ENCODE data around the gene DUSP6. TPM values are rescaled to one million over a fixed set of nuclear protein-coding genes. Genes with fewer than 3 reads are reported as not detected.

Gene DUSP6
- total RNA-seq, 1 donor from 2014 or later, result 80.1 TPM

DNA sequence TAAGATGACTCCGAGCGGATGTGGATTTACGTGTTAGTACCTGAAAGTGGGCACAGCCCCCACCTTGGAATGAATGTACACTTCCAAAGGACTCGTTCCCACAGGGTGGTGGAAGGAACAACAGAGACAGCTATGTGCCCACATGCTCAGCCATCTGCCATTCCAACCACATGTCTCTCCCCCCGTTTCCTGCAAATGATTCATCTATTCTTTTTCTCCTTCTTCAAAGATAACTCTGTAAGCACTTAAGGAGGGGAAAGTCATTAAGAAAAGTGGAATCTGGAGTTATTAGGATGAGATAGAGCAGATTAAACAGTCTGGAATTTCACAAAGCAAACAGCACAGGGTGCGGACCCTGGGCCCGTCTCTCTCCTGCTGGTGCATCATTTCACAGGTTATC, 18.5 kb upstream of the DUSP6 start:
- no peaks in the 10 kb centered on the region for H3K27me3 Mint-ChIP-seq
- no peak overlapping the region for H3K4me3 Mint-ChIP-seq (ENCODE audit: low read depth)
- no peak for DNase-seq (ENCODE audit: low spot score, unreplicated experiment)
- H3K4me1 Mint-ChIP-seq (ENCODE audit: low read depth), result peaks cover 42% of the 10 kb centered on the region
- TF ChIP-seq, protein P1, sequence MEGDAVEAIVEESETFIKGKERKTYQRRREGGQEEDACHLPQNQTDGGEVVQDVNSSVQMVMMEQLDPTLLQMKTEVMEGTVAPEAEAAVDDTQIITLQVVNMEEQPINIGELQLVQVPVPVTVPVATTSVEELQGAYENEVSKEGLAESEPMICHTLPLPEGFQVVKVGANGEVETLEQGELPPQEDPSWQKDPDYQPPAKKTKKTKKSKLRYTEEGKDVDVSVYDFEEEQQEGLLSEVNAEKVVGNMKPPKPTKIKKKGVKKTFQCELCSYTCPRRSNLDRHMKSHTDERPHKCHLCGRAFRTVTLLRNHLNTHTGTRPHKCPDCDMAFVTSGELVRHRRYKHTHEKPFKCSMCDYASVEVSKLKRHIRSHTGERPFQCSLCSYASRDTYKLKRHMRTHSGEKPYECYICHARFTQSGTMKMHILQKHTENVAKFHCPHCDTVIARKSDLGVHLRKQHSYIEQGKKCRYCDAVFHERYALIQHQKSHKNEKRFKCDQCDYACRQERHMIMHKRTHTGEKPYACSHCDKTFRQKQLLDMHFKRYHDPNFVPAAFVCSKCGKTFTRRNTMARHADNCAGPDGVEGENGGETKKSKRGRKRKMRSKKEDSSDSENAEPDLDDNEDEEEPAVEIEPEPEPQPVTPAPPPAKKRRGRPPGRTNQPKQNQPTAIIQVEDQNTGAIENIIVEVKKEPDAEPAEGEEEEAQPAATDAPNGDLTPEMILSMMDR (IDR thresholded peaks at IDR 0.05; ENCODE audit: unreplicated experiment), result no peak
- H3K27ac Mint-ChIP-seq, result peak overlapping the region; percentile 50
- no peaks in the 10 kb centered on the region for H3K9me3 Mint-ChIP-seq (ENCODE audit: low read depth)
- H3K36me3 Mint-ChIP-seq (ENCODE audit: insufficient read depth), result peaks cover 2% of the 10 kb centered on the region

DNA sequence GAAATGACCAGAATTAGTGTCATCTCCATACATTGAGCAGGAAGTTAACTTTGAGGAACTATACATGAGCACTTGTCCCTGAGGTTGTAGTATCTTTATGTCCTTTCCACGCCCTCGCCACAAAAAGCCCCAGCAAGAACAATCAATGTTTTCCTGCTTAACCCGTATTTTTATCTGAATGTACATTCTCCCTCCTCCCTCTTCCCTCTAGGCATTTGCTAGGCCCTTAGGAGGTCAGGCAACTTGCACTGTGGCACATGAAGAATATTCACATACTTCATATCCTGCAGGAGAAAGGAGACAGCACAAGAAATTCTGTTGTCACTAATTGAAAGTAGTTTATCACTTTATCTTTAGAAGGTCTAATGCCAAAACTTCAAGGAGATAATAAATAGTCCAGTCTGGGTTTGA, 18.1 kb upstream of the DUSP6 start:
- Mint-ChIP-seq H3K4me3 (ENCODE audit: low read depth) (no peak overlapping the region), H3K9me3 (ENCODE audit: low read depth) (no peaks in the 10 kb centered on the region), H3K4me1 (ENCODE audit: low read depth) (peaks cover 42% of the 10 kb centered on the region), H3K27ac (peak overlapping the region; percentile 50), H3K36me3 (ENCODE audit: insufficient read depth) (peaks cover 2% of the 10 kb centered on the region), H3K27me3 (no peaks in the 10 kb centered on the region)
- DNase-seq (ENCODE audit: low spot score, unreplicated experiment), result no peak
- TF ChIP-seq, protein P1 (IDR thresholded peaks at IDR 0.05; ENCODE audit: unreplicated experiment), result no peak

DNA sequence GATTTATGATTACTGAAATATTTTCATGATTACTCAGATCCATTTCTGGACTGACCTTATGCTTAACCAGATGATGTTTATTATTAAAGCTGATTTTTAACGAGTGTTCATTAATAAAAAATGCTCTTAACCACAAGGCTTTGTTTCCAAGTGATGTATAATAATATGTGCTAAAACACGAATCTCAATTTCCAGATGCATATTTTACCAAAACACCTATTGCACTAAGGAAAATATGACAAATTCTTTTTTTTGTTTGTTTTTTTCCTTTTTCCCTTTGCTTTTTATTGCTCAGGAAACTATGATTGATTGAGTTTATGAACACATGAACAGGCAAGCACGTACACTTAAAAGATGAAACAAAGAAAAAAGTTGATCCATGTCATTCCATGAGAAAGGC, 16.9 kb upstream of the DUSP6 start:
- H3K9me3 Mint-ChIP-seq (ENCODE audit: low read depth), result no peaks in the 10 kb centered on the region
- DNase-seq (ENCODE audit: low spot score, unreplicated experiment), result no peak
- no peak overlapping the region for H3K4me3 Mint-ChIP-seq (ENCODE audit: low read depth)
- no peaks in the 10 kb centered on the region for H3K27me3 Mint-ChIP-seq
- H3K4me1 Mint-ChIP-seq (ENCODE audit: low read depth), result peaks cover 42% of the 10 kb centered on the region
- H3K27ac Mint-ChIP-seq, result no peak overlapping the region
- TF ChIP-seq, protein P1 (IDR thresholded peaks at IDR 0.05; ENCODE audit: unreplicated experiment), result no peak
- peaks cover 2% of the 10 kb centered on the region for H3K36me3 Mint-ChIP-seq (ENCODE audit: insufficient read depth)

DNA sequence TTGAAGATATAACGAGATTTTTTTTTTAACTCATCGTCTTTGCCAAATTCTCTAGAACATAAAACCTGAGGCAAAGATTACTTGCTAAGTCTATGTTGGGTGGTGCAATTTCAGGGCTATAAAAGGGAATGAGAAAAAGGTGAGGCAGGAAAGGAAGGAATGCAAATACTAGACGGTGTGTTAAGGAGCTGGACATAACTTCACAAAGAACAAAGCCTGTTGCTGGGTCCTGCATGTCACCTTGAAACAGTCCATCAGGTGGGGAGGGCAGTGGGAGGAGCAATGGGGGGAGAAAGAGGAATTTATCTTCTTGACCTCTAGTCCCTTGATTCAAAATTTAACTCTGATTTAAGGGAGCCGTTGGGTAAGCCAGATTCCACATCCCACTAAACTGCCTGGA, 16.1 kb upstream of the DUSP6 start:
- Mint-ChIP-seq H3K4me3 (ENCODE audit: low read depth) (no peak overlapping the region), H3K4me1 (ENCODE audit: low read depth) (peaks cover 42% of the 10 kb centered on the region), H3K9me3 (ENCODE audit: low read depth) (no peaks in the 10 kb centered on the region), H3K36me3 (ENCODE audit: insufficient read depth) (peaks cover 2% of the 10 kb centered on the region), H3K27ac (peak overlapping the region; percentile 38), H3K27me3 (no peaks in the 10 kb centered on the region)
- TF ChIP-seq, protein P1 (IDR thresholded peaks at IDR 0.05; ENCODE audit: unreplicated experiment), result no peak
- no peak for DNase-seq (ENCODE audit: low spot score, unreplicated experiment)

DNA sequence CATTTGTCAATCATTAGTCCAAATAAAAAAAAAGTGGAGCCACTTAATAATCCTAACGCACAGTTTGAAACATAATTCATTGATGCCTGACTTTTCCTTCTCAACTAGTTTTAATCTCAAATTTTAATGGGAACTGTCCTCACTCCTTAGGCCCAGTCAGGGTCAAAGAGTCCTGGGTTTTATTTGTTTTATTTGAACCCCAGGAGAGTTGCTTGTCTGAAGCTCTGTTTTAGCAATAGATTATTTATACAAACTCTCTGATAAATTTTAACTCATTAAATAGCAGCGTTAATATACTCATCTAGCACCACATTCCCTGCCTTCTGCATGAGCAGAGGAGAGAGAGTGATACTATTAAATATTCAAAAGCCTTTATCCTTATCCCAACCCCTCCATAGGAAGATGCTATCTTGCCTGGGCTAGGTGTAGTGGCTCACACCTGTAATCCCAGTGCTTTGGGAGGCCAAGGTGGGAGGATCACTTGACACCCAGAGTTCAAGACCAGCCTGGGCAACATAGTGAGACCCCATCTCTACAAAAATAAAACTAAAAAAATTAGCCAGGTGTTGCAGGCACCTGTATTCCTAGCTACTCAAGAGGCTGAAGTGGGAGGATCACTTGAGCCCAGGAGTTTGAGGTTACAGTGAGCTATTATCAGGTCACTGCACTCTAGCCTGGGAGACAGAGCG, 14.5 kb upstream of the DUSP6 start:
- TF ChIP-seq, protein P1 (IDR thresholded peaks at IDR 0.05; ENCODE audit: unreplicated experiment), result no peak
- Mint-ChIP-seq H3K9me3 (ENCODE audit: low read depth) (no peaks in the 10 kb centered on the region), H3K4me1 (ENCODE audit: low read depth) (peaks cover 33% of the 10 kb centered on the region), H3K27me3 (no peaks in the 10 kb centered on the region), H3K36me3 (ENCODE audit: insufficient read depth) (peaks cover 4% of the 10 kb centered on the region), H3K4me3 (ENCODE audit: low read depth) (no peak overlapping the region), H3K27ac (no peak overlapping the region)
- no peak for DNase-seq (ENCODE audit: low spot score, unreplicated experiment)

All from progenitor cell of endocrine pancreas (in vitro differentiated cells).